ENCODE data around the gene DBH. TPM values are rescaled to one million over a fixed set of nuclear protein-coding genes. Genes with fewer than 3 reads are reported as not detected.

DBH gene
- total RNA-seq, 1 experiment from 2014 or later, result not detected

- Histone ChIP-seq H3K27me3 (replicated peaks; ENCODE audit: insufficient read depth, low read depth, low read length, poor library complexity) (peaks cover under 1% of the 10 kb centered on the region), H3K27ac (ENCODE audit: low read depth, low read length, poor library complexity, severe bottlenecking) (no peak overlapping the region), H3K36me3 (ENCODE audit: insufficient read depth, low read length, poor library complexity, severe bottlenecking) (no peaks in the 10 kb centered on the region), H3K4me1 (ENCODE audit: insufficient read depth, low read length, poor library complexity, severe bottlenecking) (peaks cover 10% of the 10 kb centered on the region), H3K4me3 (ENCODE audit: low read depth, low read length, poor library complexity, severe bottlenecking) (no peak overlapping the region), H3K9me3 (ENCODE audit: low read depth, low read length, poor library complexity, severe bottlenecking) (no peaks in the 10 kb centered on the region)
- ChIA-PET CTCF (no interaction called here), POLR2A (ENCODE audit: low non-redundant PET) (no interaction called here)
- intact Hi-C loops (cut with micrococcal nuclease; ENCODE audit: unreplicated experiment), result no loop called here
- BruUV-seq (replicated peaks), result no TSS peak
- TF ChIP-seq CTCF (conservative IDR thresholded peaks at IDR 0.05; ENCODE audit: low read depth, low read length) (no peak), EZH2 (IDR thresholded peaks at IDR 0.05; ENCODE audit: borderline replicate concordance, low read depth, low read length, poor library complexity, severe bottlenecking) (no peak)
- no peak for DNase-seq (ENCODE audit: low spot score)
Measured at GRCh38 chr9:133692364-133692985, 56.3 kb downstream of the DBH start.

DNA sequence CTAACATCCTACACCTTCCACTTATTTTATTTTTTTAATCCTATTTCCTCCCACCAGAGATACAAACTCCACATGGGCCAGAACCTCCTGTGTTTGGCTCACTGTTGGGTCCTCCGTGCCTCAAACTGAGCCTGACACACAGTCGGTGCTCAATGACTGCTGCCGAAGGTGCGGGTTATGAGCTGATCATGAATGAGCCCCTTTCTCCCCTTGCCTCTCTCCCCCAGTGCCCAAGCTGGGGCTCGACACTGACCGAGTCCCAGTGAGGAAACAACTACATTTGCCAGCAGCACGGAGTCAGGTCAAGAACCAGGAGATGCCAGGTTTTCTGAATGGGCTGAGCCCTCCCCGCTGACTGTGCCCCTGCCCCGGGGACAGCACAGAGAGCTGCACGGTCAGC, 57.0 kb downstream of the DBH start:
- POLR2A ChIA-PET (ENCODE audit: low non-redundant PET), result no interaction called here
- intact Hi-C loops (cut with micrococcal nuclease; ENCODE audit: unreplicated experiment), result no loop called here
- peaks cover 10% of the 10 kb centered on the region for H3K4me1 ChIP-seq (ENCODE audit: insufficient read depth, low read length, poor library complexity, severe bottlenecking)
- no peak for DNase-seq (ENCODE audit: low spot score)
- H3K4me3 ChIP-seq (ENCODE audit: low read depth, low read length, poor library complexity, severe bottlenecking), result no peak overlapping the region
- H3K9me3 ChIP-seq (ENCODE audit: low read depth, low read length, poor library complexity, severe bottlenecking), result no peaks in the 10 kb centered on the region
- TF ChIP-seq EZH2 (IDR thresholded peaks at IDR 0.05; ENCODE audit: borderline replicate concordance, low read depth, low read length, poor library complexity, severe bottlenecking) (no peak), CTCF (conservative IDR thresholded peaks at IDR 0.05; ENCODE audit: low read depth, low read length) (no peak)
- CTCF ChIA-PET, result no interaction called here
- H3K27me3 ChIP-seq (replicated peaks; ENCODE audit: insufficient read depth, low read depth, low read length, poor library complexity), result peaks cover 5% of the 10 kb centered on the region
- no TSS peak for BruUV-seq (replicated peaks)
- H3K36me3 ChIP-seq (ENCODE audit: insufficient read depth, low read length, poor library complexity, severe bottlenecking), result no peaks in the 10 kb centered on the region
- H3K27ac ChIP-seq (ENCODE audit: low read depth, low read length, poor library complexity, severe bottlenecking), result no peak overlapping the region

GRCh38 chr9:133693703-133694529, 57.8 kb downstream of the DBH start:
- DNase-seq (ENCODE audit: low spot score), result no peak
- Histone ChIP-seq H3K4me1 (ENCODE audit: insufficient read depth, low read length, poor library complexity, severe bottlenecking) (peaks cover 10% of the 10 kb centered on the region), H3K27ac (ENCODE audit: low read depth, low read length, poor library complexity, severe bottlenecking) (no peak overlapping the region), H3K4me3 (ENCODE audit: low read depth, low read length, poor library complexity, severe bottlenecking) (no peak overlapping the region), H3K27me3 (replicated peaks; ENCODE audit: insufficient read depth, low read depth, low read length, poor library complexity) (peaks cover 5% of the 10 kb centered on the region), H3K9me3 (ENCODE audit: low read depth, low read length, poor library complexity, severe bottlenecking) (no peaks in the 10 kb centered on the region), H3K36me3 (ENCODE audit: insufficient read depth, low read length, poor library complexity, severe bottlenecking) (no peaks in the 10 kb centered on the region)
- ChIA-PET CTCF (no interaction called here), POLR2A (ENCODE audit: low non-redundant PET) (no interaction called here)
- no peak for TF ChIP-seq EZH2 (IDR thresholded peaks at IDR 0.05; ENCODE audit: borderline replicate concordance, low read depth, low read length, poor library complexity, severe bottlenecking)
- intact Hi-C loops (cut with micrococcal nuclease; ENCODE audit: unreplicated experiment), result no loop called here
- BruUV-seq (replicated peaks), result no TSS peak
